Stomach (tissue), 4 donors: ENCODE measurements around the gene ADAMTS20.

Experiments used
- CTCF ChIP-seq, 7 experiments: fragments of 450-650 bp in 4 of 7; fragments of 200-600 bp in 3 of 7; sonication (generic) in 3 of 7; IDR thresholded peaks; one replicate each; pipeline ENCODE4 v1.5.1; 2016 to 2019; ENCODE audit warnings: antibody characterized with exemption in 7 of 7, control low read depth in 2 of 7, mild to moderate bottlenecking in 1 of 7
- EP300 ChIP-seq: sonication (generic); formaldehyde crosslinking; IDR thresholded peaks from one replicate; pipeline ENCODE4 v1.6.1; 2017; ENCODE audit warnings: antibody characterized with exemption
- POLR2A ChIP-seq, 4 donors: fragments of 450-650 bp; IDR thresholded peaks; one replicate each; pipeline ENCODE4 v1.6.1; 2016; ENCODE audit warnings: antibody characterized with exemption in 4 of 4, control low read depth in 2 of 4, mild to moderate bottlenecking in 1 of 4, moderate library complexity in 1 of 4
- POLR2AphosphoS5 ChIP-seq, 3 donors: sonication (generic); formaldehyde crosslinking; IDR thresholded peaks; one replicate each; pipeline ENCODE4 v1.6.1; 2016; ENCODE audit warnings: antibody characterized with exemption in 3 of 3

GRCh38 chr12:43325786-43326185 is 226.2 kb downstream of the ADAMTS20 start:
- TF ChIP-seq POLR2A (IDR thresholded peaks at IDR 0.05) (no peak), CTCF (IDR thresholded peaks at IDR 0.05) (no peak), POLR2AphosphoS5 (IDR thresholded peaks at IDR 0.05) (no peak), EP300 (no peak)
